ENCODE results near the gene LIMS1.
"Not testable (repeated sequence)": the region's sequence is repeated elsewhere in the genome, so short reads cannot be mapped to it uniquely, and the experiment has no call there.

The LIMS1 gene

DNA sequence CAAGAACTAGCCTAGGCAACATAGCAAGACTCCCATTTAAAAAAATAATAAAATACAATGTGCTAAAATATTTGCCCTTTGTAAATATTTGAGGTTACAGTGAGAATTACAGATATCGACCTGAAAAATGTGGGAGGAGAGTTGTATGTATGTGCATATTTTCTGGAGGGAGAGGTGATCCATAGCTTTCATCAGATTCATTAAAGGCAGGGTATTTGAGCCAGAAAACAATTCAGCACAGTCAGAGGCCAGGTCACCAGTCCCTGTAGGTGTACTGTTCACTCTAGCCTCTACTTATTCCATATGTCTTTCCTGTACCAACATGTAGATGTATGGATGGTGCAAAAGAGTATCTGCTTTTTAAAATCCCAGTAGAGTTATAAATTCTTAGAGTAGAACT, 136.0 kb downstream of the LIMS1 start:
- not testable (repeated sequence) for DNase-seq

DNA sequence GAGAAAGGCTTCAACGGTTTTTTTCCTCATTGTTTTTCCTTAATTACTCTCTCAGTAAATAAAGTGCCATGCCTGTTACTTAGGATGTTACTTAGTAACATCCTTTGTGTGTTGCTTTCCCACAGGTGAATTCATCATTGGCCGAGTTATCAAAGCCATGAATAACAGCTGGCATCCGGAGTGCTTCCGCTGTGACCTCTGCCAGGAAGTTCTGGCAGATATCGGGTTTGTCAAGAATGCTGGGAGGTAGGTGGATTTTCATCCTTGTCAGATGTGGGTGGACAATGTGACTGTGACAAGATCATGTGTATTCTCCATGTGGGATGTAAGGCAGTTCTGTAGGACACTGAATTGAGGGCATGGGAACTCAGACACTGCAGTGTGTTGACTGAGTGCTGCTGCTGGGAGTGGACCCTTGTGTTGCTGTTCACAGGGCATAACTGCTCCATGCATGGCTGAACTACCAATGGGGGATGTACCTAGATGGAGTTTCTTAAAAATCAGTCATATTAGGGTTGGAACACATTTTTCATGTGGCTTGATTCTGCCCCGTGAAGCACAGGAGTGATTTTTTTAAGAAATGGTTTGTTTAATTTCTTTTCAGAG, 138.0 kb downstream of the LIMS1 start:
- not testable (repeated sequence) for DNase-seq

DNA sequence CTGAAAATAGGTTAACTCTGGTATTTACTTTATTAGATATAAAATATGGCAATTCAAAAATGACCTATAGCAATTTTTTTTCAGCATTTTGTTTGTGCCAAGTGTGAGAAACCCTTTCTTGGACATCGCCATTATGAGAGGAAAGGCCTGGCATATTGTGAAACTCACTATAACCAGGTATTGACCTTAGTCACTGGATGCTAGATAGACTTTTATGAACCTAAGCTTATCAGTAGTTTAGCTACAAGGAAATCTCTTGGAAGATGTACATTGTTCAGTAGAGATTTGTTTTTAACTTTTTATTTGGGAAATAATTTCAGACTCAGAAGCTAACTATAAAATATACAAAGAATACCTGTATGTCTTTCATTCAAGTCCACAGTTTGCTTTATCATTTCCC, 142.3 kb downstream of the LIMS1 start:
- not testable (repeated sequence) for DNase-seq

DNA sequence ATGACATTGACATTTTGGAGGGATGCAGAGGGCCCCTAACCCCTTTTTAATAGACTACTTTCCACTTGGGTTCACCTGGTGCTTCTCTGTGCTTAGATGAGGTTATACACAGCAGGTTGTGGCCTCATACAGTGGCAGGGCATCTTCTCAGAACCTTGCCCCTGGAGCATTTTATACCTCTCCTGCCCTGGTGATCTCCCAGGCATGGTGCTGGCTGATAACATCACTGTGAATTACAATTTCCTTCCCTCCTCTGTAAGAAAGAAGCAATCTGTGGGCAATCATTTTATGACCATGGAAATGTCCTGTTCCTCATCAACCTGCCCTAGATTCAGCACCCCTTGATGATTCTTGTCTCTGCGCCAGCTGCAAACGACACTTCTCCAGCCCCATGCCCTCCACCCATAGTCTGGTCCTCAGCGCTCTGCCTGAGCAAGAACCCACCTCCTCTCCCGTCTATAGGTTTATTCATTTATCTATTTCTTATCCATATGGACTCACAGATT, 143.0 kb downstream of the LIMS1 start:
- DNase-seq, result peak in 1 of 3 experiments; percentile 5

DNA sequence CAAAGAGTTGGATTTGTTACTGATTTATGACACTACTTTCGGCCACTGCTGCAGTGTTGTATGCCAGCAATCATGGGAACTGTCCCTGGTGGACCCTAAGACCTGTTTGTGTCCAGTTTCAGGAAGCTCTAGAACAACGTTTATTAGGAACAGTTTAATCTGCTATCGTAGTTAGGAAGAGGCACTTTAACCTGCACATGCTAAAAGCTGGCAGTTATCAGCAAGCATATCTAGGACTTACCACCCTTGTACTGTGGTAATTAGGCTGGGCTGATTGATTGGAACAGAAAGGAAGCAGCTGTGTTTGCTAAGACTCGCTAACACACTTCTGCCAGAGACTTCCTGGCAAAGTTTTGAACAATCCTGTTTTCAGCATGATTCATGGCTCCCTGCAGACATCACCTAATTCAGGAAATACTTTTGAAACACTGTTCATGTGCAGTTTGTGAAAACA, 144.0 kb downstream of the LIMS1 start:
- DNase-seq, result peak in 2 of 3 experiments; percentile 49 to 84

GRCh38 chr2:108680805-108681204, 146.5 kb downstream of the LIMS1 start:
- not testable (repeated sequence) for DNase-seq

GRCh38 chr2:108688818-108689756, 154.8 kb downstream of the LIMS1 start:
- DNase-seq, result peak in 1 of 3 experiments; percentile 39

DNA sequence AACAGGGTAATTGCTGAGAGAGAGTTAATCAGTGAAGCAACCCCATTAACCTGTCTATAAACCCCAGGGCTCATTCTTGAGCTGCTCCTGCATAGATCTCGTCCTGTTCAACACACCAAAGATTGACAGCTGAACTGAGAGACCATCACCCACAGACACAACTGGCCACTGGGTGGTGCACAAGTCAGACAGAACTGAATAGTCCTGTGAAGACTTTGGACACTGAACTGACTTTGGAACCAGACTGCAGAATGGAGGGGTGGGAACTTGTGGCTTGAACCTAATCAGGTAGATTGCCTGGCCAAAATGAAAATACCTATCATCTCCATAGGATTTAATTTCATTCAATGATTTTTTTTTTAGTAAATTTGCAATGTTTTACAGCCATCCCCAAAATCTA, 155.7 kb downstream of the LIMS1 start:
- not testable (repeated sequence) for DNase-seq

- no peak for DNase-seq
Measured at GRCh38 chr2:108691447-108691846, 157.2 kb downstream of the LIMS1 start.

GRCh38 chr2:108701208-108701607, 166.9 kb downstream of the LIMS1 start:
- DNase-seq, result no peak

- no peak for DNase-seq
Measured at GRCh38 chr2:108701806-108702205, 167.5 kb downstream of the LIMS1 start.

GRCh38 chr2:108704871-108705270, 170.6 kb downstream of the LIMS1 start:
- DNase-seq, result no peak

- DNase-seq, result no peak
Measured at GRCh38 chr2:108707300-108707699, 173.0 kb downstream of the LIMS1 start.

DNA sequence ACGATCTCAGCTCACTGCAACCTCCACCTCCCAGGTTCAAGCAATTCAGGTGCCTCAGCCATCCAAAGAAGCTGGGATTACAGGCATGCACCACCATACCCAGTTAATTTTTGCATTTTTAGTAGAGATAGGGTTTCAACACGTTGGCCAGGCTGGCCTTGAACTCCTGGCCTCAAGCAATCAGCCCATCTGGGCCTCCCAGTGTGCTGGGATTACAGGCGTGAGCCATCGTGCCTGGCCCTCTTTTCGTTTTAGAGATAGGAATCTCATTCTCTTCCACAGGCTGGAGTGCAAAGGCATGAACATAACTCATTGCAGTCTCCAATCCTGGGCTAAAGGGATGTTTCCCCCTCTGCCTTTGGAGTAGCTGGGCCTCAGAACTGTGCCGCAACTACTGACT, 182.7 kb downstream of the LIMS1 start:
- DNase-seq, result not testable (repeated sequence)

DNA sequence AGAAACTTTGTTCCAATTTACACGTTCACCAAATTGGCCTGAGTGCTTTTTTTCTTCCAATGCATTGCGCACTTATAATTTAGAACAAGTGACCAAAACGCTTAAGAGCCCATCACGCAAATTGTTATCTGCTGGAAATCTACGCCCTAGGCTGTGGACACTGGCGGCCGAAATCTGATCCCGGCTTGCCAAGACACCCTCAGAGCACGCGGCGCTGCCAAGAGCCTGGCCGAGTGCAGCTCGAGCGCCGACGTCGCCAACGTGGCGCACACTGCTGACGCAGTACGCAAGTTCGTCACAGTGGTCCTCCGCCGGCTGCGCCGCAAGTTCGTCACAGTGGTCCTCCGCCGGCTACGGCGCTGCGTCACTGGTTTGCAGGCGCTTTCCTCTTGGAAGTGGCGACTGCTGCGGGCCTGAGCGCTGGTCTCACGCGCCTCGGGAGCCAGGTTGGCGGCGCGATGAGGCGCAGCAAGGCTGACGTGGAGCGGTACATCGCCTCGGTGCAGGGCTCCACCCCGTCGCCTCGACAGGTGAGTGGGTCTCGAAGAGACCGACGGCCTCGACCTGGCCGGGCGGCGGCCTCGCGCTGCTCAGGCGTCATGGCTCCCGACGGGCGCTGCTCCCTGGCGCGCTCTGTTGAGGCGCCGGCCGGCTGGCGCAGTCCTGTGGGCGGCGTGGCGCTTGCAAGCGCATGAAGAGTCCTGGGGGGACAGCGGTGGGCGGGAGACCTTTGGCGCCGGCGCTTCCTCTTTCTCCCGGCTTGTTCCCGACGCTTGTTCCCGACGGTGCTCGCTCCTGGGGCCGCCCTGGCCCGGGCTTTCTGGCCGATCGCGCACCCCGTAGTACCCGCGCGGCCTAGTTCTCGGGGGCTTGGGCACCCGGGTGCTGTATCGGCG, 185.1 kb downstream of the LIMS1 start, which contains the start of gene RANBP2:
Gene RANBP2, plus strand, starts transcription at position 334 of the 896 bp plus-strand sequence. Its CDS starts 125 bp downstream, at position 459.
- DNase-seq, result peak; percentile 88 to 97 (median 95)

GRCh38 chr2:108726048-108726447, 191.8 kb downstream of the LIMS1 start:
- DNase-seq, result not testable (repeated sequence)

GRCh38 chr2:108734656-108735055, 200.4 kb downstream of the LIMS1 start:
- DNase-seq, result not testable (repeated sequence)

Data from NCI-H1417 (cell line).